Nucleus accumbens (tissue), 56 donors: Measurements from ENCODE around the gene DENND2A.
"Not testable (repeated sequence)": the region's sequence is repeated elsewhere in the genome, so short reads cannot be mapped to it uniquely, and the experiment has no call there.

ENCODE experiments used
- DNase-seq, 56 donors: peaks; one replicate each; lab custom pipeline; 2025; lab: John Stamatoyannopoulos, UW

DENND2A gene

GRCh38 chr7:140526787-140527664, 113.6 kb downstream of the DENND2A start:
- DNase-seq, result no peak

GRCh38 chr7:140526214-140526613, 114.4 kb downstream of the DENND2A start:
- no peak for DNase-seq

GRCh38 chr7:140525743-140526142, 114.9 kb downstream of the DENND2A start:
- DNase-seq, result no peak

GRCh38 chr7:140521421-140521820, 119.2 kb downstream of the DENND2A start:
- no peak for DNase-seq

- DNase-seq, result no peak
Measured at GRCh38 chr7:140519007-140519399, 121.6 kb downstream of the DENND2A start.

GRCh38 chr7:140518370-140519006, 122.1 kb downstream of the DENND2A start:
- no peak for DNase-seq

- DNase-seq, result peak in 54 of 56 donors; percentile 2 to 91 (median 66)
Measured at GRCh38 chr7:140517546-140518369, 122.9 kb downstream of the DENND2A start.

GRCh38 chr7:140512317-140513000, 128.2 kb downstream of the DENND2A start:
- no peak for DNase-seq

GRCh38 chr7:140509789-140510188, 130.8 kb downstream of the DENND2A start:
- DNase-seq, result no peak

GRCh38 chr7:140507556-140507955, 133.1 kb downstream of the DENND2A start:
- not testable (repeated sequence) for DNase-seq

- DNase-seq, result no peak
Measured at GRCh38 chr7:140506788-140507464, 133.7 kb downstream of the DENND2A start.

- DNase-seq, result no peak
Measured at GRCh38 chr7:140501966-140502365, 138.6 kb downstream of the DENND2A start.

- DNase-seq, result not testable (repeated sequence)
Measured at GRCh38 chr7:140497807-140498206, 142.8 kb downstream of the DENND2A start.

- no peak for DNase-seq
Measured at GRCh38 chr7:140497241-140497769, 143.3 kb downstream of the DENND2A start.

GRCh38 chr7:140495514-140496097, 145.0 kb downstream of the DENND2A start:
- DNase-seq, result no peak

- DNase-seq, result no peak
Measured at GRCh38 chr7:140494867-140495266, 145.7 kb downstream of the DENND2A start.

- no peak for DNase-seq
Measured at GRCh38 chr7:140489026-140489359, 151.6 kb downstream of the DENND2A start.

- DNase-seq, result no peak
Measured at GRCh38 chr7:140485500-140486265, 154.9 kb downstream of the DENND2A start.
